Vagina (tissue), 2 donors: ENCODE measurements around the gene MAPKAPK5. TPM values are rescaled to one million over a fixed set of nuclear protein-coding genes. Genes with fewer than 3 reads are reported as not detected.
"Not testable (repeated sequence)": the region's sequence is repeated elsewhere in the genome, so short reads cannot be mapped to it uniquely, and the experiment has no call there.

ENCODE experiments used
- DNase-seq, 2 donors: peaks; one replicate each; pipeline ENCODE4 v3.0.0-alpha.2; 2017; ENCODE audit errors: extremely low spot score in 2 of 2
- H3K27ac ChIP-seq: fragments of 200-600 bp; sonication (generic); one replicate; pipeline ENCODE4 v1.5.1; 2019
- H3K27me3 ChIP-seq: fragments of 200-600 bp; sonication (generic); one replicate; pipeline ENCODE4 v1.5.1; 2019
- H3K36me3 ChIP-seq, 2 donors: fragments of 200-600 bp; sonication (generic); one replicate each; pipeline ENCODE4 v1.5.1; 2017 to 2019
- H3K4me1 ChIP-seq: fragments of 200-600 bp; sonication (generic); one replicate; pipeline ENCODE4 v1.5.1; 2019
- H3K4me3 ChIP-seq, 2 donors: fragments of 200-600 bp; sonication (generic); 1 replicate in 1 of 2; 2 replicates in 1 of 2; pipeline ENCODE4 v1.5.1; 2016 to 2019
- H3K9me3 ChIP-seq: fragments of 200-600 bp; sonication (generic); one replicate; pipeline ENCODE4 v1.5.1; 2019
- POLR2A ChIP-seq, 2 donors: fragments of 450-650 bp; IDR thresholded peaks; one replicate each; pipeline ENCODE4 v1.6.1; 2017; ENCODE audit warnings: antibody characterized with exemption in 2 of 2, mild to moderate bottlenecking in 2 of 2, moderate library complexity in 2 of 2
- POLR2AphosphoS5 ChIP-seq, 2 donors: sonication (generic); formaldehyde crosslinking; IDR thresholded peaks; one replicate each; pipeline ENCODE4 v1.9.0; 2017; ENCODE audit warnings: antibody characterized with exemption in 2 of 2, mild to moderate bottlenecking in 2 of 2, low read depth in 1 of 2; ENCODE audit not compliant: insufficient read depth in 1 of 2
- intact Hi-C: fragments of 100-400 bp; cut with DNase I; formaldehyde crosslinking; loops from one replicate; pipeline ENCODE4 v1.15.1; 2023
- total RNA-seq: library from RNA; depleted of rRNA; stranded (reverse); fragments of >200 nt; gene quantifications from one replicate; pipeline ENCODE4 v1.2.3, GENCODE V29; 2016
- TF ChIP-seq, protein P1 (sequence below), 3 experiments: fragments of 450-650 bp in 2 of 3; fragments of 200-600 bp in 1 of 3; sonication (generic) in 1 of 3; IDR thresholded peaks; one replicate each; pipeline ENCODE4 v1.5.1; 2017 to 2019; ENCODE audit warnings: antibody characterized with exemption in 3 of 3, mild to moderate bottlenecking in 2 of 3, moderate library complexity in 2 of 3

MAPKAPK5 gene
- total RNA-seq, 1 donor from 2014 or later: 35.1 TPM

DNA sequence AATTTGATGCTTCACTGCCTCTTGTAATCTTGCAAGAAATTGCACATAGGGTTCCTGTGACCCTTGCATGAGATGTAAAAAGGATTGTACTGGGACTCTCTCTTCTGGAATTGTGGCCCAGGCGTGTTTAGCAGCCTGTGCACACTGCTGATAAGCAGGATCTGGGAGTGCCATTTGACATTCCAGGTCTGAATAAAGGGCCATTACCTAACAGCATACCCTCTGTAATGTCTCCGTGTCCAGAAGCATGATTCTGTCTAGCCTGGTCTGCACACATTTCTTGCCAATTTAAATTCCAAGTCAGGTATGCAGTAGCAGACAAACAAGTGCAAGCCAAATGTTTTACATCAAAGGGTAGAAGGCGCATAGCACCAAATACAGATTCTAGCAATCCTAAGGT lies 18.1 kb upstream of the MAPKAPK5 start:
- no peak overlapping the region for H3K4me3 ChIP-seq
- no peaks in the 10 kb centered on the region for H3K9me3 ChIP-seq
- H3K27me3 ChIP-seq: no peaks in the 10 kb centered on the region
- intact Hi-C loops: no loop called here
- DNase-seq: no peak
- H3K4me1 ChIP-seq: no peaks in the 10 kb centered on the region
- no peak overlapping the region for H3K27ac ChIP-seq
- H3K36me3 ChIP-seq: no peaks in the 10 kb centered on the region
- TF ChIP-seq POLR2AphosphoS5 (IDR thresholded peaks at IDR 0.05; ENCODE audit: insufficient read depth in 1 of 2, low read depth in 1 of 2): no peak
- TF ChIP-seq POLR2A (IDR thresholded peaks at IDR 0.05): no peak
- TF ChIP-seq, protein P1, sequence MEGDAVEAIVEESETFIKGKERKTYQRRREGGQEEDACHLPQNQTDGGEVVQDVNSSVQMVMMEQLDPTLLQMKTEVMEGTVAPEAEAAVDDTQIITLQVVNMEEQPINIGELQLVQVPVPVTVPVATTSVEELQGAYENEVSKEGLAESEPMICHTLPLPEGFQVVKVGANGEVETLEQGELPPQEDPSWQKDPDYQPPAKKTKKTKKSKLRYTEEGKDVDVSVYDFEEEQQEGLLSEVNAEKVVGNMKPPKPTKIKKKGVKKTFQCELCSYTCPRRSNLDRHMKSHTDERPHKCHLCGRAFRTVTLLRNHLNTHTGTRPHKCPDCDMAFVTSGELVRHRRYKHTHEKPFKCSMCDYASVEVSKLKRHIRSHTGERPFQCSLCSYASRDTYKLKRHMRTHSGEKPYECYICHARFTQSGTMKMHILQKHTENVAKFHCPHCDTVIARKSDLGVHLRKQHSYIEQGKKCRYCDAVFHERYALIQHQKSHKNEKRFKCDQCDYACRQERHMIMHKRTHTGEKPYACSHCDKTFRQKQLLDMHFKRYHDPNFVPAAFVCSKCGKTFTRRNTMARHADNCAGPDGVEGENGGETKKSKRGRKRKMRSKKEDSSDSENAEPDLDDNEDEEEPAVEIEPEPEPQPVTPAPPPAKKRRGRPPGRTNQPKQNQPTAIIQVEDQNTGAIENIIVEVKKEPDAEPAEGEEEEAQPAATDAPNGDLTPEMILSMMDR (IDR thresholded peaks at IDR 0.05): no peak

DNA sequence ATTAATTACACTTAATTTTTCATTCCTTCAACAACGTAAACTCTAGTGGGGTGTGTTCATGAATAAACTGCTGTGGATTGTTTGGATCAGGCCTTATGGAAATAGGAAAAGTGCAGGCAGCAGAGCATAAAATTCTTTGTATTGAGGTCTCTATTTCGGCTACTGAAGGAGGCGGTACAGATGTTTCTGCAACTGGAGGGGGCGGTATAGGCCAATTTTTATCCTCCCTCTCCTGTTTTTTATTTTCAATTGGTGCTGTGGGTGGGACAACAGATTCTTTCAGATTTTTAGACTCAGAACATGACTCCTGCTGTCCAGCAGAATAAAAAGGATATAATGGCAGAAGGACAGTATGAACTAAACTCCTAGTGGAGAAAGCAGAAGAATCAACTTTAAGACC lies 17.7 kb upstream of the MAPKAPK5 start:
- H3K9me3 ChIP-seq, H3K27me3 ChIP-seq, DNase-seq, H3K27ac ChIP-seq, H3K4me3 ChIP-seq, intact Hi-C loops, H3K4me1 ChIP-seq, H3K36me3 ChIP-seq: not testable (repeated sequence)

DNA sequence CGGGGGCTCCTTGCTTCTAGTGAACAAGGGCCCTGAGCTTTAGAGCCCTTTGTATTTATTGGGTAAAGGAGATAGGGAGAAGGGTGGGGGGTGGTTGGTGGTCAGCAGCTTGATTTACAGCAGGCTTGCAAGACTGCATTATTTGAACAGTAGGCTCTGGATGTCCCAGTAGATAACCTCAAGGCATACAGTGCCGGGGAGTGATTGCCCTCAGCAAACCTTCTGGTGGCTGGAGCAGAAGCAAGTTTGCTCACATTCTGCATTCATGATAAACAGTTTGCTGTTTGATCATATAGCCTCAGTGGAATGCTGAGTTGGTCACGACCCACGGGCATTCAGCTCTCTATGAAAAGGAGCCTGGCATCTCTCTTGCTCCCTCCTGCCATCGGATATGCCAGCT lies 16.5 kb upstream of the MAPKAPK5 start:
- no peak for TF ChIP-seq POLR2AphosphoS5 (IDR thresholded peaks at IDR 0.05; ENCODE audit: insufficient read depth in 1 of 2, low read depth in 1 of 2)
- TF ChIP-seq POLR2A (IDR thresholded peaks at IDR 0.05): no peak
- TF ChIP-seq, protein P1 (IDR thresholded peaks at IDR 0.05): no peak
- Histone ChIP-seq H3K4me3 (no peak overlapping the region), H3K4me1 (no peaks in the 10 kb centered on the region), H3K36me3 (no peaks in the 10 kb centered on the region), H3K27me3 (no peaks in the 10 kb centered on the region), H3K9me3 (no peaks in the 10 kb centered on the region), H3K27ac (no peak overlapping the region)
- no peak for DNase-seq
- intact Hi-C loops: no loop called here

DNA sequence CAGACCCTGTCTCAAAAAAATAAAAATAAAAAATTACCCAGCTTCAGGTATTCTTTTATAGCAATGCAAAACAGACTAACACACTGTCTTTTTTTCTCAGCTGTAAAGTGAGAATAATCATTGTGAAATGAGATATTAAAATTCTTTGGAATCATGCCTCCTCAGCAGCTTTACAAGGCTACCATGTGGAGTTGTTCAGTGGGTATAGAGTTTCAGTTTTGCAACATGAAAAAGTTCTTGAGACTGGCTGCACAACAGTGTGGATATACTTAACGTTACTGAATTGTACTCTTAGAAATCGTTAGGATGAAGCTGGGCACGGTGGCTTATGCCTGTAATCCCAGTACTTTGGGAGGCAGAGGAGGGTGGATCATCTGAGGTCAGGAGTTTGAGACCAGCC lies 15.7 kb upstream of the MAPKAPK5 start:
- Histone ChIP-seq H3K4me3 (no peak overlapping the region), H3K36me3 (no peaks in the 10 kb centered on the region), H3K27me3 (no peaks in the 10 kb centered on the region), H3K27ac (no peak overlapping the region), H3K4me1 (no peaks in the 10 kb centered on the region), H3K9me3 (no peaks in the 10 kb centered on the region)
- intact Hi-C loops: no loop called here
- TF ChIP-seq, protein P1 (IDR thresholded peaks at IDR 0.05): no peak
- no peak for DNase-seq

DNA sequence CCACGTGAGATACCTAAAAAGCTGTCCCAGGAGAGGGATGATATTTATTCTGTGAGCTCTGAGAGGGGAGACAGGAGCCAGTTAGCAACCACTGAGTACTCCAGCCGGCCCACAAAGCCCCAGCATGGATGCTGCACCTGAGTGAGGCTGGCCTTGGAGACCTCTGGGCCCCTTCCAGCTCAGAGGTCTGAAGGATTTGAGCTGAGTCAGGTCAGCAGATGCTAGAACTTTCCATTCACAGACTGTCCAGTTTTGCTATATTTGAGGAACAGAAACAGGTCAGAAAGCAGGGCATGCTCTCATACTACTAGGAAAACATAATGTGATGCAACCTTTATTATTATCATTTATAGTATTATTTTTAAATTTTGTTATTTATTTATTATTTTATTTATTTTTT lies 15.0 kb upstream of the MAPKAPK5 start:
- Histone ChIP-seq H3K36me3 (no peaks in the 10 kb centered on the region), H3K27ac (no peak overlapping the region), H3K9me3 (no peaks in the 10 kb centered on the region), H3K4me3 (no peak overlapping the region), H3K27me3 (no peaks in the 10 kb centered on the region), H3K4me1 (no peaks in the 10 kb centered on the region)
- intact Hi-C loops: no loop called here
- no peak for DNase-seq
- no peak for TF ChIP-seq POLR2A (IDR thresholded peaks at IDR 0.05)
- TF ChIP-seq POLR2AphosphoS5 (IDR thresholded peaks at IDR 0.05; ENCODE audit: insufficient read depth in 1 of 2, low read depth in 1 of 2): no peak
- TF ChIP-seq, protein P1 (IDR thresholded peaks at IDR 0.05): no peak

DNA sequence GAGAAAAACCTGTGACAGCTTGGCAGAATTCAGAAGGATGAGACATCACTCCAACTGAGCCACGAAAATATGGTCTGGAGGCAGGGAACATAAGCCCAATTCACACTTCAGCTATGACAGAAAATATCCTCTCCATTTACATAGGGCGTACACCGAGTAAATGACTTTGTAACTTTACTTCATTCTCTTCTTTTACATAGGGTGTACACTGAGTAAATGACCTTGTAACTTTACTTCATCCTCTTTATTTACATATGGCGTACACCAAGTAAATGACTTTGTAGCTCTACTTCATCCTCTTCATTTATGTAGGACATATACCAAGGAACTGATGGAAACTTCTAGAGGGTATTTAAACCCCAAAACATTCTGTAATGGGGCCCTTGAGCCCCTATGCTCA lies 14.1 kb upstream of the MAPKAPK5 start:
- H3K36me3 ChIP-seq: no peaks in the 10 kb centered on the region
- no peaks in the 10 kb centered on the region for H3K9me3 ChIP-seq
- no peak overlapping the region for H3K27ac ChIP-seq
- no peak for DNase-seq
- H3K4me3 ChIP-seq: no peak overlapping the region
- H3K27me3 ChIP-seq: no peaks in the 10 kb centered on the region
- intact Hi-C loops: no loop called here
- TF ChIP-seq, protein P1 (IDR thresholded peaks at IDR 0.05): no peak
- TF ChIP-seq POLR2A (IDR thresholded peaks at IDR 0.05) (no peak), POLR2AphosphoS5 (IDR thresholded peaks at IDR 0.05; ENCODE audit: insufficient read depth in 1 of 2, low read depth in 1 of 2) (no peak)
- H3K4me1 ChIP-seq: no peaks in the 10 kb centered on the region
